CD4-positive, alpha-beta T cell treated with Interleukin-15 for 4 hours (primary cell): Measurements from ENCODE around the gene XXYLT1.
"Not testable (repeated sequence)": the region's sequence is repeated elsewhere in the genome, so short reads cannot be mapped to it uniquely, and the experiment has no call there.

Source experiments
- DNase-seq: peaks from one replicate; pipeline ENCODE4 v3.0.0-alpha.2; 2020; ENCODE audit warnings: low spot score

XXYLT1 gene

DNA sequence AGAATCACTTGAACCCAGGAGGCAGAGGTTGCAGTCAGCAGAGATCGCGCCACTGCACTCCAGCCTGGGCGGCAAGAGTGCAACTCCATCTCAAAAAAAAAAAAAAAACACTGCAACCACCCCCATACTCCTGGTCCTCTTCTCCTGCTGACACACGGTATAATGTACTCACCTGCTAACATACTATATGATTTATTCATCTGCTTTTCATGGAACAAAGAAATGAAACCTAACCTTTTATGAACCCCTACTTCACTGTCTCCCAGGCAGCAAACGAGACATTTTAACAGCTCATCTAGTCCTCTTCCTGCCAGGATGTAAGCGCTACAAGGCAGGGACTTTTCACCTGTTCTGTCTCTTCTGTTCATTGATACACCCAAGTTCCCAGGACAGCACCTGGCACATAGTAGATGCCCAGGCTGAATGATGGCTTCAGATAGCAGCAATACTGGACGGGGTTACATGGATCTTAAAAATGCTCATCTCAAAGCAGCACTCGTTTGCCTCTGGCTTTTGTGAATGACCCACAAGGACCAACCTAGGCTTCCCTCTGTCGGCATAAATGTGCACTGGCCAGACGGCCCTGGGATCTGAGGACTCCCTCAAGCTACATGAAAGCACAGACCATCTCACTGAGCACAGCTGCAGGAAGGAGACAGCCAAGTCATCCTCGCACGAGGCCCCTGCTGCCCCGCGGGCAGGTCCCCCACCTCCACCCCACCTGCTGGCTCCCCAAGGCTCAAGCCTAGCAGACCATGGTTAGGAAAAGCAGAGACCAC, 20.3 kb downstream of the XXYLT1 start:
- DNase-seq: no peak

- DNase-seq: no peak
Measured at GRCh38 chr3:195249858-195250464, 21.0 kb downstream of the XXYLT1 start.

- no peak for DNase-seq
Measured at GRCh38 chr3:195249057-195249770, 21.7 kb downstream of the XXYLT1 start.

DNA sequence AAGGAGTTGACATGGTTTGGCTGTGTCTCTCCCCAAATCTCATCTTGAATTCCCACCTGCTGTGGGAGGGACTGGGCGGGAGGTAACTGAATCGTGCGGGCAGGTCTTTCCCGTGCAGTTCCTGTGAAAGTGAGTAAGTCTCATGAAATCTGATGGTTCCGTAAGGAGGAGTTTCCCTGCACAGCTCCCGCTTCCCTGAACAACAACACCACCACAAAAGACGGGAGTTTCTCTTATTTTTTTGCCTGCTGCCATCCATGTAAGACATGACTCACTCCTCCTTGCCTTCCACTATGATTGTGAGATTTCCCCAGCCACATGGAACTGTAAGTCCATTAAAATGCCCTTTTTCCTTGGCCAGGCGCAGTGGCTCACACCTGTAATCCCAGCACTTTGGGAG, 22.7 kb downstream of the XXYLT1 start:
- no peak for DNase-seq

GRCh38 chr3:195247863-195248189, 23.1 kb downstream of the XXYLT1 start:
- no peak for DNase-seq

- DNase-seq: no peak
Measured at GRCh38 chr3:195247086-195247862, 23.7 kb downstream of the XXYLT1 start.

DNA sequence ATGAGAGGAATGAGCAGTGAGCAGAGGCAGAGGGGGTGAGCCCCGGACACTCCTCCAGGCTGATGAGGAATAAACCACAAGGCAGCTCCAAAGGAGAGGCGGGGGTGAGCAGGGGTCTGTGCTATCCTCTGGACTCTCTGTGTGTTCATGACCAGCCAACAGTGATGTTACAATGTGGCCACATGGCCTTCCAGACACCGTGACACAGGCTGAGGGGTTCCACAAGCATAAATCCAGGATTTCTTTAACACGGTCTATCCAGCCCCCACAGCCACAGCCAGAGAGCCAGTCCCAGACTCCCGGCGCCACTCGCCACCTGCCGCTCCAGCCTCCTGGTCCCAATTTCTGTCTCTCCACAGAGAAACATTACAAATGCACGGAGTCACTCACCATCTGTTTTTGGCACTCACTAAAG, 24.4 kb downstream of the XXYLT1 start:
- DNase-seq: no peak

- DNase-seq: no peak
Measured at GRCh38 chr3:195245531-195245951, 25.4 kb downstream of the XXYLT1 start.

- no peak for DNase-seq
Measured at GRCh38 chr3:195241592-195242355, 29.2 kb downstream of the XXYLT1 start.

GRCh38 chr3:195240939-195241338, 30.0 kb downstream of the XXYLT1 start:
- no peak for DNase-seq

- no peak for DNase-seq
Measured at GRCh38 chr3:195240171-195240701, 30.7 kb downstream of the XXYLT1 start.

DNA sequence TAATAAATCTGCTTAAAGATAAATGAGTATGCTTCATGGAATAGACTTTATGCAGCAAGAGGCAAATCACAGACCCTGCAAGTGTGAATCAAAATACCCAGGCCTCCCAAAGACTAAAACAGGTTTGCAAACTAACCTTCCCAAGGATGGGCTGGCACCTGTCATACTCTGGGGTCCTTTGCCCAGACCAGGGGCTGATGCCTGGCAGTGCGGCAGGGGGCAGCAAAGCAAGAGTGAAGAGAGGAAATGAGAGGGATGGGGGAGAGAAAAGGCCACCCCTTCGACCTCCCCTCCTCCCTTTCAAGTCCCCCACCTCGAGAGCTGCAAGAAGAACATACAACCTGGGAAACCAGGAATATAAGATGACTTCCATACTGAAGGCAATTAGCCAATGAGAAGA, 31.8 kb downstream of the XXYLT1 start:
- no peak for DNase-seq

GRCh38 chr3:195238586-195239118, 32.3 kb downstream of the XXYLT1 start:
- no peak for DNase-seq

GRCh38 chr3:195238081-195238571, 32.8 kb downstream of the XXYLT1 start:
- DNase-seq: no peak

DNA sequence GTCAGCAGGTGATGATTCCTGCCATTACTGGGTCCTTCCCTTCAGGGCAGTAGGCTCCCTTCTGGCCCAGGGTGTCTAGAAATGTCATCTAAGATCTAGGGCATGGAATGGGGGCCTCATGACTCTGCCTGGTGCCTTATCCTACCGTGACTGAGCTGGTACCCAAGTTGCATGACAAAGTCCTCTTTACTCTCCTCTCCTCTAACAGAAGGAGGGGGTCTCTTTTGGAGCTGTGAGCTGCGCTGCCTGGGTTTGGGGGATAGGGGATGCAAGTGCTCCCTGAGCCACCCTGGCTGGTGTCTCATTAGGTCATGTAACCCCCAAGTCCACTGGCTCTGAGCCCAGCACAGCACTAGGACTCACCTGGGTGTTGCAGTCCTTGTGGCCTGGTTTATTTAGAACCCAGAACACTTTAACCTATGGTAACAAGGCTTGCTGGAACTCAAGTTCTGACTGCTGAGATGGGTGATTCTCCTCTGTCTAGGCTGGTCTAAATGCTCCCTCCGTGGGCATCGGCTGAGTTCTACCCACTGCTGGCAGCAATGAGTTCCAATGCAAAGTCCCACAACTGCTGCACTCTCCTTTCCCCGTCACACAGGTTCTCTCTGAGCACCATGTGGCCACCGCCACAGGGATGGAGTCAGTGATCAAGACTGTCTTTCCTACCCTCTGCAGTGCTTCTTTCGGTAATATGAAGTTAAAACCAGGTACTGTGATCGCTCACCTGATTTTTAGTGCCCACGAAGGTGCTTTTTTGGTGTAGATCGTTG, 34.0 kb downstream of the XXYLT1 start:
- no peak for DNase-seq

GRCh38 chr3:195236076-195236798, 34.7 kb downstream of the XXYLT1 start:
- DNase-seq: no peak

GRCh38 chr3:195230244-195230643, 40.7 kb downstream of the XXYLT1 start:
- DNase-seq: no peak

DNA sequence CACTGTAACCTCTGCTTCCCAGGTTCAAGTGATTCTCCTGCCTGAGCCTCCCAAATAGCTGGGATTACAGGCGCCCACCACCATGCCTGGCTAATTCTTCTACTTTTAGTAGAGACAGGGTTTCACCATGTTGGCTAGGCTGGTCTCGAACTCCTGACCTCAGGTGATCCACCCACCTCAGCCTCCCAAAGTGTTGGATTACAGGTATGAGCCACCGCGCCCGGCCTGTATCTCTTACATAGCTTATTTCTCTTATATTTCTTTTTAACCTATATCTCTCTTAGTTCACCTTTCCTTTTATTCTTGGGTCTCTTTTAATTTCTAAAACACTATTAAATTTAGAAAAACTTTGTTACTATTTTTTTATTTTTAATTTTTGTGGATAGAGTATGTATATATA, 42.1 kb downstream of the XXYLT1 start:
- DNase-seq: not testable (repeated sequence)

DNA sequence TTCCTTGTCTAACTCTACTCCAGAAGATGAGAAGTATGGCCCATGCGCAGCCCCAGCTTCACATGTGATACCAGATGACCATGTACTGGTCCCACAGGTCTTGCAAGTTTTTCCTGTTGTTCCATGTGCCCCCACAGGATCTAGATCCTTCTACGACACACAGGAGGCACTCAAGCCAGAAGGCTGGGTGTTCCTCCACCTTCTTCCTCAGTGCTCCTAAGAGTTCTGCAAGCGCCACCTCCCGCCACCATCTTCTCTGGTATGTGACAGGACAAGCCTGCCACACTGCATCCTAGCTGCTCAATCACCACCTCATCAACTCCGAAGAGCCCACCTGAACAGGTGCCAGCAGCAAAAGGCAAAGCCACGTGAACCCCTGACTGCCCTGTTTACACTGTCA, 43.1 kb downstream of the XXYLT1 start:
- DNase-seq: no peak
